OCI-LY3 (cell line): ENCODE data around the gene SMYD2.

Experiments
- H2AFZ ChIP-seq: fragments of 200-600, 300-600 bp; shearing (Covaris generic); 2 replicates; pipeline ENCODE4 v1.6.0; 2014; ENCODE audit warnings: antibody characterized with exemption, low read depth, low read length
- H3K27ac ChIP-seq: fragments of 200-600, 300-600 bp; sonication (generic); 2 replicates; pipeline ENCODE4 v1.5.1; 2014; ENCODE audit warnings: mild to moderate bottlenecking, low read length, moderate library complexity, mixed read lengths
- H3K27me3 ChIP-seq: fragments of 200-600, 300-600 bp; sonication (generic); 2 replicates; pipeline ENCODE4 v1.6.1; 2014; ENCODE audit warnings: low read depth, low read length, mixed read lengths
- H3K36me3 ChIP-seq: fragments of 200-600, 300-600 bp; sonication (generic); replicated peaks from 2 replicates; pipeline ENCODE3; 2014; ENCODE audit warnings: low read depth, low read length, mixed read lengths
- H3K4me1 ChIP-seq: fragments of 300-600, 200-600 bp; sonication (generic); 2 replicates; pipeline ENCODE4 v1.6.1; 2014; ENCODE audit warnings: low read length, mixed read lengths
- H3K4me2 ChIP-seq: fragments of 200-600, 300-600 bp; sonication (generic); 2 replicates; pipeline ENCODE4 v1.6.1; 2014; ENCODE audit warnings: low read length, mixed read lengths
- H3K4me3 ChIP-seq: fragments of 300-600, 200-600 bp; sonication (generic); 2 replicates; pipeline ENCODE4 v1.5.1; 2014; ENCODE audit warnings: antibody characterized with exemption, mild to moderate bottlenecking, low read length, moderate library complexity
- H3K79me2 ChIP-seq: fragments of 300-600, 200-600 bp; shearing (Covaris generic); 2 replicates; pipeline ENCODE4 v1.6.1; 2014; ENCODE audit warnings: mild to moderate bottlenecking, low read length, mixed read lengths
- H3K9ac ChIP-seq: fragments of 300-600, 200-600 bp; shearing (Covaris generic); 2 replicates; pipeline ENCODE4 v1.6.0; 2014; ENCODE audit warnings: mild to moderate bottlenecking, low read length, moderate library complexity
- H3K9me3 ChIP-seq: fragments of 200-600, 300-600 bp; shearing (Covaris generic); 2 replicates; pipeline ENCODE4 v1.6.1; 2014; ENCODE audit warnings: low read length, mixed read lengths; ENCODE audit not compliant: insufficient read depth
- H4K20me1 ChIP-seq: fragments of 200-600, 300-600 bp; sonication (generic); 2 replicates; pipeline ENCODE4 v1.6.1; 2016; ENCODE audit warnings: low read length, mixed read lengths; ENCODE audit not compliant: insufficient read depth
- CTCF ChIP-seq: fragments of 200-600, 300-600 bp; sonication (generic); IDR thresholded peaks from 2 replicates; pipeline ENCODE4 v1.5.1; 2014; ENCODE audit warnings: antibody characterized with exemption, low read length, low read depth
- EZH2phosphoT487 ChIP-seq: fragments of 200-600 bp; shearing (Covaris generic); IDR thresholded peaks from 2 replicates; pipeline ENCODE4 v1.6.1; 2018; ENCODE audit warnings: antibody characterized with exemption, mixed run types, low read depth

Gene SMYD2

GRCh38 chr1:214310777-214311690, 30.1 kb downstream of the SMYD2 start:
- no peaks in the 10 kb centered on the region for H4K20me1 ChIP-seq
- H3K36me3 ChIP-seq: peaks cover 14% of the 10 kb centered on the region
- H3K4me3 ChIP-seq: peak overlapping the region; percentile 51
- no peak for TF ChIP-seq CTCF
- TF ChIP-seq EZH2phosphoT487: no peak
- H2AFZ ChIP-seq: no peak overlapping the region
- no peaks in the 10 kb centered on the region for H3K9me3 ChIP-seq
- H3K27ac ChIP-seq: no peak overlapping the region
- H3K27me3 ChIP-seq: no peaks in the 10 kb centered on the region
- peaks cover 16% of the 10 kb centered on the region; the same call in 1 of the 2 replicates for H3K79me2 ChIP-seq
- H3K4me1 ChIP-seq: peaks cover 23% of the 10 kb centered on the region
- peak overlapping the region; percentile 7; the same call in 1 of the 2 replicates for H3K9ac ChIP-seq
- peak overlapping the region; percentile 72 for H3K4me2 ChIP-seq

GRCh38 chr1:214312530-214313051, 31.6 kb downstream of the SMYD2 start:
- Histone ChIP-seq H3K27me3 (no peaks in the 10 kb centered on the region), H2AFZ (no peak overlapping the region), H3K4me1 (peaks cover 38% of the 10 kb centered on the region), H3K79me2 (peaks cover 16% of the 10 kb centered on the region; the same call in 1 of the 2 replicates), H3K27ac (no peak overlapping the region), H3K4me3 (no peak overlapping the region), H3K4me2 (no peak overlapping the region), H3K9ac (no peak overlapping the region), H3K9me3 (no peaks in the 10 kb centered on the region), H3K36me3 (peaks cover 14% of the 10 kb centered on the region), H4K20me1 (no peaks in the 10 kb centered on the region)
- TF ChIP-seq EZH2phosphoT487 (no peak), CTCF (no peak)

- Histone ChIP-seq H3K27ac (no peak overlapping the region), H3K9ac (no peak overlapping the region), H3K4me3 (no peak overlapping the region), H3K4me1 (peaks cover 46% of the 10 kb centered on the region), H3K36me3 (peaks cover 20% of the 10 kb centered on the region), H3K79me2 (peaks cover 16% of the 10 kb centered on the region; the same call in 1 of the 2 replicates), H4K20me1 (no peaks in the 10 kb centered on the region), H3K4me2 (no peak overlapping the region), H3K9me3 (no peaks in the 10 kb centered on the region), H3K27me3 (no peaks in the 10 kb centered on the region), H2AFZ (no peak overlapping the region)
- TF ChIP-seq CTCF: no peak
- no peak for TF ChIP-seq EZH2phosphoT487
Observed at GRCh38 chr1:214314178-214314843, 33.4 kb downstream of the SMYD2 start.

- H3K4me3 ChIP-seq: no peak overlapping the region
- no peak overlapping the region for H3K27ac ChIP-seq
- H3K4me2 ChIP-seq: peak overlapping the region; percentile 33
- TF ChIP-seq EZH2phosphoT487: no peak
- H3K9ac ChIP-seq: no peak overlapping the region
- H3K79me2 ChIP-seq: 0 out of 2 replicates have a peak, but pooled peaks cover 4% of the 10 kb centered on the region
- H2AFZ ChIP-seq: no peak overlapping the region
- peaks cover under 1% of the 10 kb centered on the region; the same call in 1 of the 2 replicates for H4K20me1 ChIP-seq
- H3K4me1 ChIP-seq: peaks cover 33% of the 10 kb centered on the region
- no peaks in the 10 kb centered on the region for H3K9me3 ChIP-seq
- H3K27me3 ChIP-seq: no peaks in the 10 kb centered on the region
- H3K36me3 ChIP-seq: peaks cover 37% of the 10 kb centered on the region
Observed at GRCh38 chr1:214316593-214316992, 35.6 kb downstream of the SMYD2 start.
